ENCODE data around the gene UNC50.

GRCh38 chr2:98573426-98573825 lies 35.0 kb upstream of the UNC50 start:
- TF ChIP-seq REST (IDR thresholded peaks at IDR 0.05; ENCODE audit: insufficient read depth in 1 of 2, low read depth in 2 of 2, low read length in 2 of 2) (no peak), SIN3A (IDR thresholded peaks at IDR 0.05; ENCODE audit: borderline replicate concordance, insufficient read depth, low read length) (no peak), POLR2AphosphoS5 (IDR thresholded peaks at IDR 0.05; ENCODE audit: low read depth, low read length) (no peak), TAF1 (IDR thresholded peaks at IDR 0.05; ENCODE audit: borderline replicate concordance, insufficient read depth, low read length) (no peak), FOXP2 (optimal IDR thresholded peaks at IDR 0.05; ENCODE audit: borderline replicate concordance, extremely low read depth, extremely low read length, insufficient read depth) (no peak)
